ENCODE results near the gene TICRR.

DNA sequence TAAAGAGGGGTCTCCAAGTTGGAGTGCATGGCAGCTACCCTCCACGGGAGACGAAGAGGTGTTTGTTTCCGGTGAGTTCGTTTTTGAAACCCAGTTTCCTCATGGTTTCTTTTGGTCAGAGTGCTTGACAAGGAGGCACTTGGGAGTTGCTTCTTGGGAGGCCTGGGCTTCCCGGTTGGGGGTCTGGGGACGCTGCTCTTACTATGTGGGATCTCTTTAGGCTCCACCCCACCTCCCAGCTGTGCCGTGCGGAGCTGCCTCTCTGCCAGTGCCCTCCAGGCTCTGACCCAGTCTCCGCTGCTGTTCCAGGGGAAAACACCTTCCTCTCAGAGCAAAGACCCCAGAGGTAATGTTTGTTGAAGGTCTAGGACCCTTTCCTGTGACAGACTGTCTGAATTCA lies 50.4 kb downstream of the TICRR start:
- TF ChIP-seq GATA2 (IDR thresholded peaks at IDR 0.05; ENCODE audit: low read depth, low read length) (no peak), GATA3 (IDR thresholded peaks at IDR 0.05; ENCODE audit: low read depth, low read length) (no peak)

Data from SH-SY5Y (cell line).